Gastrocnemius medialis (tissue), 4 donors: ENCODE measurements around the gene RASSF4. TPM values are rescaled to one million over a fixed set of nuclear protein-coding genes. Genes with fewer than 3 reads are reported as not detected.

Experiments
- ATAC-seq, 2 donors: fragments of 150-250 bp; one replicate each; pipeline ENCODE4 v1.9.1; 2016
- DNase-seq, 2 donors: peaks; one replicate each; pipeline ENCODE4 v3.0.0-alpha.2; 2019
- H3K27ac ChIP-seq, 4 donors: fragments of 200-600 bp; sonication (generic); 1 replicate in 1 of 4; 2 replicates in 3 of 4; pipeline ENCODE4 v1.5.1; 2016 to 2018; ENCODE audit warnings: mild to moderate bottlenecking in 2 of 4, moderate library complexity in 1 of 4
- H3K27me3 ChIP-seq, 3 donors: fragments of 200-600 bp; sonication (generic) in 2 of 3; 1 replicate in 1 of 3; 2 replicates in 2 of 3; pipeline versions ENCODE4 v1.5.1 to v1.6.0; 2016 to 2019; ENCODE audit warnings: mild to moderate bottlenecking in 1 of 3, moderate library complexity in 1 of 3
- H3K36me3 ChIP-seq, 2 donors: fragments of 200-600 bp; sonication (generic) in 1 of 2; one replicate each; pipeline ENCODE4 v1.5.1; 2017 to 2018
- H3K4me1 ChIP-seq, 2 donors: fragments of 200-600 bp; sonication (generic) in 1 of 2; one replicate each; pipeline ENCODE4 v1.5.1; 2016 to 2017; ENCODE audit warnings: mild to moderate bottlenecking in 2 of 2
- H3K4me3 ChIP-seq, 4 donors: fragments of 200-600 bp; sonication (generic) in 3 of 4; 1 replicate in 1 of 4; 2 replicates in 3 of 4; pipeline ENCODE4 v1.5.1; 2016 to 2019; ENCODE audit warnings: mild to moderate bottlenecking in 2 of 4
- H3K9me3 ChIP-seq, 3 donors: fragments of 200-600 bp; sonication (generic) in 2 of 3; 1 replicate in 1 of 3; 2 replicates in 2 of 3; pipeline ENCODE4 v1.5.1; 2016 to 2019
- CTCF ChIP-seq, 5 experiments: fragments of 450-650 bp in 3 of 5; fragments of 200-600 bp in 2 of 5; sonication (generic) in 2 of 5; IDR thresholded peaks in 4 of 5; conservative IDR thresholded peaks in 1 of 5; 1 replicate in 4 of 5; 2 replicates in 1 of 5; pipeline ENCODE4 v1.5.1; 2016 to 2019; ENCODE audit warnings: antibody characterized with exemption in 5 of 5, mild to moderate bottlenecking in 3 of 5, moderate library complexity in 3 of 5
- POLR2A ChIP-seq, 2 donors: fragments of 450-650 bp; IDR thresholded peaks; one replicate each; pipeline ENCODE4 v1.6.1; 2017; ENCODE audit warnings: antibody characterized with exemption in 2 of 2, mild to moderate bottlenecking in 2 of 2, moderate library complexity in 2 of 2
- in situ Hi-C, 4 donors: fragments of 200-750 bp; cut with MboI; loops; one replicate each; pipeline versions ENCODE4 v1.15.0 to v1.8.0; 2017; ENCODE audit warnings: low sequenced_read_pairs in 4 of 4
- intact Hi-C: fragments of 100-400 bp; cut with DNase I; formaldehyde crosslinking; loops from one replicate; pipeline ENCODE4 v1.15.1; 2023; ENCODE audit warnings: low total_unique reads
- total RNA-seq, 4 donors: library from RNA; depleted of rRNA; stranded (reverse); fragments of >200 nt; gene quantifications; one replicate each; pipeline versions ENCODE4 v1.1.0 to v1.2.3, GENCODE V29; 2016

RASSF4 gene
- 10 to 100 TPM in 3 of 4 donors, 1 to 10 TPM in 1; 9.4 to 39.7 (median 24.0) TPM for total RNA-seq

GRCh38 chr10:44959247-44960087 lies at the start of gene RASSF4:
Gene RASSF4 (plus strand): TSS chr10:44959802. CDS start chr10:44970203, 10,401 bp downstream.
- ATAC-seq: peak; percentile 52 to 57
- peaks cover 0 to 5% of the 10 kb centered on the region in 2 donors for H3K36me3 ChIP-seq
- TF ChIP-seq POLR2A (IDR thresholded peaks at IDR 0.05) (peak; percentile 84 to 92), CTCF (IDR thresholded peaks at IDR 0.05 in 4 of 5, conservative IDR thresholded peaks at IDR 0.05 in 1 of 5) (peak in 1 of 5 experiments; percentile 23)
- H3K27ac ChIP-seq: peak within 1 kb of the TSS; percentile 92 to 97 (median 95)
- peaks cover 55 to 61% of the 10 kb centered on the region in 2 donors for H3K4me1 ChIP-seq
- H3K9me3 ChIP-seq: no peaks in the 10 kb centered on the region
- intact Hi-C loops: loop anchor here (1.0 kb wide), 2 partner anchors 19 to 27 kb away; partner anchors contain the start of gene DEPP1
- H3K27me3 ChIP-seq: no peaks in the 10 kb centered on the region
- H3K4me3 ChIP-seq: peak within 1 kb of the TSS; percentile 72 to 89 (median 86)
- peak; percentile 93 to 94 for DNase-seq
- in situ Hi-C loops: no loop called here

- Histone ChIP-seq H3K36me3 (no peaks in the 10 kb centered on the region), H3K27me3 (no peaks in the 10 kb centered on the region), H3K4me3 (no peak overlapping the region), H3K27ac (no peak overlapping the region), H3K9me3 (no peaks in the 10 kb centered on the region), H3K4me1 (peaks cover 15 to 21% of the 10 kb centered on the region in 2 donors)
- TF ChIP-seq POLR2A (IDR thresholded peaks at IDR 0.05) (no peak), CTCF (IDR thresholded peaks at IDR 0.05 in 4 of 5, conservative IDR thresholded peaks at IDR 0.05 in 1 of 5) (no peak)
- intact Hi-C loops (no loop called here), in situ Hi-C loops (no loop called here)
- ATAC-seq (no peak), DNase-seq (no peak)
These were observed 49.7 kb upstream of the RASSF4 start for GRCh38 chr10:44909910-44910309.

- Histone ChIP-seq H3K4me3 (no peak overlapping the region), H3K36me3 (no peaks in the 10 kb centered on the region), H3K27ac (no peak overlapping the region), H3K9me3 (no peaks in the 10 kb centered on the region), H3K4me1 (peaks cover 15 to 21% of the 10 kb centered on the region in 2 donors), H3K27me3 (no peaks in the 10 kb centered on the region)
- no peak for TF ChIP-seq CTCF (IDR thresholded peaks at IDR 0.05 in 4 of 5, conservative IDR thresholded peaks at IDR 0.05 in 1 of 5)
- no peak for TF ChIP-seq POLR2A (IDR thresholded peaks at IDR 0.05)
- in situ Hi-C loops: no loop called here
- DNase-seq: no peak
- ATAC-seq: no peak
- intact Hi-C loops: no loop called here
These were observed 49.0 kb upstream of the RASSF4 start for GRCh38 chr10:44910602-44911001.

- ATAC-seq: no peak
These were observed 48.5 kb upstream of the RASSF4 start, which contains the start of gene TMEM72 for GRCh38 chr10:44911081-44911540. Gene TMEM72 (plus strand): TSS chr10:44911337. CDS start chr10:44911513, 176 bp downstream.

More at GRCh38 chr10:44911081-44911540, 48.5 kb upstream of the RASSF4 start, which contains the start of gene TMEM72:
- no peaks in the 10 kb centered on the region for H3K9me3 ChIP-seq
- H3K27me3 ChIP-seq: no peaks in the 10 kb centered on the region
- TF ChIP-seq POLR2A (IDR thresholded peaks at IDR 0.05) (no peak), CTCF (IDR thresholded peaks at IDR 0.05 in 4 of 5, conservative IDR thresholded peaks at IDR 0.05 in 1 of 5) (no peak)
- no peaks in the 10 kb centered on the region for H3K36me3 ChIP-seq
- no peak for DNase-seq
- in situ Hi-C loops: no loop called here
- intact Hi-C loops: no loop called here
- H3K4me1 ChIP-seq: peaks cover 15 to 21% of the 10 kb centered on the region in 2 donors
- no peak within 1 kb of the TSS for H3K27ac ChIP-seq
- H3K4me3 ChIP-seq: no peak within 1 kb of the TSS
